ENCODE data around the gene FTCD. TPM values are rescaled to one million over a fixed set of nuclear protein-coding genes. Genes with fewer than 3 reads are reported as not detected.

FTCD gene
- total RNA-seq, 1 donor from 2014 or later = 0.92 TPM

- DNase-seq = peak; percentile 89
Measured at GRCh38 chr21:46092026-46092764, 63.2 kb downstream of the FTCD start.

- DNase-seq = no peak
Measured at GRCh38 chr21:46091631-46092025, 63.8 kb downstream of the FTCD start.

- DNase-seq = no peak
Measured at GRCh38 chr21:46091118-46091517, 64.3 kb downstream of the FTCD start.

- no peak for DNase-seq
Measured at GRCh38 chr21:46089285-46089684, 66.1 kb downstream of the FTCD start.

GRCh38 chr21:46088189-46088588 lies 67.2 kb downstream of the FTCD start:
- DNase-seq = no peak

- DNase-seq = no peak
Measured at GRCh38 chr21:46087641-46088040, 67.7 kb downstream of the FTCD start.

Other genes with a start within 250 kb of the FTCD start
- 533 TPM for gene COL6A1, start 173.8 kb downstream of the FTCD start, total RNA-seq
- 888 TPM for gene COL6A2, start 57.5 kb downstream of the FTCD start, total RNA-seq
- 5.9 TPM for gene SPATC1L, start 28.9 kb upstream of the FTCD start, total RNA-seq
- 36.5 TPM for gene LSS, start 73.2 kb upstream of the FTCD start, total RNA-seq
- gene MCM3AP, start 130.0 kb upstream of the FTCD start, total RNA-seq = 89.7 TPM
- 10.9 TPM for gene YBEY, start 130.8 kb upstream of the FTCD start, total RNA-seq
- 5.4 TPM for gene C21orf58, start 168.3 kb upstream of the FTCD start, total RNA-seq
- gene PCNT, start 168.6 kb upstream of the FTCD start, total RNA-seq = 149 TPM

All from tongue (tissue), 2 donors.